ENCODE results near the gene DST. TPM values are rescaled to one million over a fixed set of nuclear protein-coding genes. Genes with fewer than 3 reads are reported as not detected.

The DST gene
- total RNA-seq, 1 experiment from 2014 or later = 91.9 TPM

DNA sequence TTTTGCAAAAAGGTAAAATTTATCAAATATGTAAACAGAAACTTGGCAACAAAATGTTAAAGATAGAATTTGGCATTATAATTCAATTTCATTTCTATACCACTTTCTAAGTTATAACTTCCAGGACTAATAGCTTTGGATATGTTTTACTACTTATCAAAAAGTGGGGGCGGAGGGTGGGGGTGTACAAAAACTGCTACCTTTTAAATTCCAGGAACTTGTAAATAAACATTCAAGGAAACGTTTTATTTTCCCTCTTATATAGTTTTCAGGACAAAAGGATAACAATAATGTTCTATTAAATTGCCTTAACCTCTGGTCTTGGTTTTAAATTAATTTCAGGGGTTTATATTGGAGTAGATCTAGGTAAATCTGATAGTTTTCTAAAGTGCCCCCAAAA, 103.8 kb downstream of the DST start:
- no peak overlapping the region for H4K5ac ChIP-seq (ENCODE audit: insufficient read length, low read depth, low read length)
- no peak overlapping the region for H3K4me2 ChIP-seq (ENCODE audit: insufficient read depth, insufficient read length, low read length)
- H3K14ac ChIP-seq (ENCODE audit: insufficient read depth, low read length) = no peak overlapping the region
- no peaks in the 10 kb centered on the region for H3K79me1 ChIP-seq (ENCODE audit: insufficient read depth, low read depth, low read length, poor library complexity, severe bottlenecking)
- H3K56ac ChIP-seq (ENCODE audit: insufficient read length, low read depth, low read length) = no peak overlapping the region
- no peak overlapping the region for H2BK15ac ChIP-seq (ENCODE audit: low read depth, low read length)
- no peak overlapping the region for H2AK5ac ChIP-seq (ENCODE audit: insufficient read length, low read length)
- no peak overlapping the region for H2BK5ac ChIP-seq (ENCODE audit: insufficient read length, low read length)
- H2BK120ac ChIP-seq (ENCODE audit: low read depth, low read length, poor library complexity, severe bottlenecking) = no peak overlapping the region
- Mint-ChIP-seq H3K4me3 (no peak overlapping the region), H3K36me3 (ENCODE audit: insufficient read depth in 1 of 3, low read depth in 3 of 3) (peaks cover 0 to 8% (median 3%) of the 10 kb centered on the region in 3 experiments; a peak in 4 of 7 replicates), H3K27me3 (ENCODE audit: low read depth) (no peaks in the 10 kb centered on the region), H3K4me1 (peaks cover 33 to 34% of the 10 kb centered on the region in 2 experiments), H3K9me3 (no peaks in the 10 kb centered on the region), H3K27ac (no peak overlapping the region)
- H3K4me1 ChIP-seq (ENCODE audit: insufficient read depth, low read length) = peaks cover 4% of the 10 kb centered on the region; the same call in 1 of the 2 replicates
- H2BK12ac ChIP-seq (ENCODE audit: insufficient read length, low read depth, low read length) = no peak overlapping the region
- no peak overlapping the region for H3K18ac ChIP-seq (ENCODE audit: insufficient read length, low read depth, low read length)
- H3K23me2 ChIP-seq (ENCODE audit: insufficient read length, low read depth, low read length, poor library complexity, severe bottlenecking) = no peaks in the 10 kb centered on the region
- no peak overlapping the region for H3K23ac ChIP-seq (ENCODE audit: insufficient read length, low read depth, low read length)
- TF ChIP-seq, protein P1, sequence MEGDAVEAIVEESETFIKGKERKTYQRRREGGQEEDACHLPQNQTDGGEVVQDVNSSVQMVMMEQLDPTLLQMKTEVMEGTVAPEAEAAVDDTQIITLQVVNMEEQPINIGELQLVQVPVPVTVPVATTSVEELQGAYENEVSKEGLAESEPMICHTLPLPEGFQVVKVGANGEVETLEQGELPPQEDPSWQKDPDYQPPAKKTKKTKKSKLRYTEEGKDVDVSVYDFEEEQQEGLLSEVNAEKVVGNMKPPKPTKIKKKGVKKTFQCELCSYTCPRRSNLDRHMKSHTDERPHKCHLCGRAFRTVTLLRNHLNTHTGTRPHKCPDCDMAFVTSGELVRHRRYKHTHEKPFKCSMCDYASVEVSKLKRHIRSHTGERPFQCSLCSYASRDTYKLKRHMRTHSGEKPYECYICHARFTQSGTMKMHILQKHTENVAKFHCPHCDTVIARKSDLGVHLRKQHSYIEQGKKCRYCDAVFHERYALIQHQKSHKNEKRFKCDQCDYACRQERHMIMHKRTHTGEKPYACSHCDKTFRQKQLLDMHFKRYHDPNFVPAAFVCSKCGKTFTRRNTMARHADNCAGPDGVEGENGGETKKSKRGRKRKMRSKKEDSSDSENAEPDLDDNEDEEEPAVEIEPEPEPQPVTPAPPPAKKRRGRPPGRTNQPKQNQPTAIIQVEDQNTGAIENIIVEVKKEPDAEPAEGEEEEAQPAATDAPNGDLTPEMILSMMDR (conservative IDR thresholded peaks at IDR 0.05) = no peak
- no peak overlapping the region for H3K9ac ChIP-seq (ENCODE audit: extremely low read depth, insufficient read length, low read length)
- no peak overlapping the region for H3T11ph ChIP-seq (ENCODE audit: low read length)
- no peaks in the 10 kb centered on the region for H3K79me2 ChIP-seq (ENCODE audit: insufficient read depth, low read length)
- no peak overlapping the region for H2AFZ ChIP-seq (ENCODE audit: low read length)
- H3K27ac ChIP-seq (ENCODE audit: insufficient read length, low read depth, low read length) = no peak overlapping the region
- no peak overlapping the region for H3K4ac ChIP-seq (ENCODE audit: low read depth, low read length)
- H3K9me3 ChIP-seq (ENCODE audit: control insufficient read depth, low read depth, low read length) = no peaks in the 10 kb centered on the region
- H3K27me3 ChIP-seq (ENCODE audit: insufficient read depth, low read length) = no peaks in the 10 kb centered on the region
- no peak overlapping the region for H2BK20ac ChIP-seq (ENCODE audit: low read depth, low read length, poor library complexity, severe bottlenecking)
- no CpG with 5 or more reads among the region's 2 CpGs for WGBS (ENCODE audit: extremely low coverage, insufficient read length, low lambda C conversion rate)
- no peaks in the 10 kb centered on the region for H4K20me1 ChIP-seq (ENCODE audit: control insufficient read depth, insufficient read depth, insufficient read length)
- H4K91ac ChIP-seq (ENCODE audit: insufficient read length, low read depth, low read length) = no peak overlapping the region
- no peak for DNase-seq
- H4K8ac ChIP-seq (replicated peaks; ENCODE audit: insufficient read length, low read depth, low read length) = no peak overlapping the region
